CD4-positive, alpha-beta T cell treated with Interleukin-21 for 1 hour (primary cell): ENCODE data around the gene SPN.
"Not testable (repeated sequence)": the region's sequence is repeated elsewhere in the genome, so short reads cannot be mapped to it uniquely, and the experiment has no call there.

Source experiments
- DNase-seq: peaks from one replicate; pipeline ENCODE4 v3.0.0-alpha.2; 2020

SPN gene

GRCh38 chr16:29663016-29663806 is at the start of gene SPN:
Gene SPN, plus strand, starts transcription at chr16:29663247. Its CDS starts 482 bp downstream, at chr16:29663729.
- DNase-seq, result peak; percentile 43

GRCh38 chr16:29613307-29614057 is 49.6 kb upstream of the SPN start:
- DNase-seq, result peak; percentile 92

GRCh38 chr16:29614691-29615314 is 48.2 kb upstream of the SPN start:
- DNase-seq, result not testable (repeated sequence)

GRCh38 chr16:29616127-29616526 is 46.9 kb upstream of the SPN start:
- DNase-seq, result not testable (repeated sequence)

- peak; percentile 57 for DNase-seq
Measured at GRCh38 chr16:29620591-29620990, 42.5 kb upstream of the SPN start.

- DNase-seq, result not testable (repeated sequence)
Measured at GRCh38 chr16:29622738-29623137, 40.3 kb upstream of the SPN start.

GRCh38 chr16:29623253-29623652 is 39.8 kb upstream of the SPN start:
- not testable (repeated sequence) for DNase-seq

GRCh38 chr16:29625114-29625513 is 37.9 kb upstream of the SPN start:
- DNase-seq, result not testable (repeated sequence)

- DNase-seq, result peak; percentile 56
Measured at GRCh38 chr16:29626778-29627331, 36.2 kb upstream of the SPN start.

- peak; percentile 34 for DNase-seq
Measured at GRCh38 chr16:29627661-29628075, 35.4 kb upstream of the SPN start.

GRCh38 chr16:29628707-29629106 is 34.3 kb upstream of the SPN start:
- DNase-seq, result not testable (repeated sequence)

- not testable (repeated sequence) for DNase-seq
Measured at GRCh38 chr16:29629318-29629717, 33.7 kb upstream of the SPN start.

GRCh38 chr16:29631658-29632057 is 31.4 kb upstream of the SPN start:
- DNase-seq, result not testable (repeated sequence)

- not testable (repeated sequence) for DNase-seq
Measured at GRCh38 chr16:29635902-29636301, 27.1 kb upstream of the SPN start.

GRCh38 chr16:29636368-29636767 is 26.7 kb upstream of the SPN start:
- DNase-seq, result not testable (repeated sequence)

- not testable (repeated sequence) for DNase-seq
Measured at GRCh38 chr16:29638751-29639150, 24.3 kb upstream of the SPN start.

GRCh38 chr16:29641561-29641960 is 21.5 kb upstream of the SPN start:
- peak; percentile 53 for DNase-seq

GRCh38 chr16:29643596-29643995 is 19.5 kb upstream of the SPN start:
- DNase-seq, result no peak

GRCh38 chr16:29644338-29644857 is 18.6 kb upstream of the SPN start:
- DNase-seq, result no peak

- no peak for DNase-seq
Measured at GRCh38 chr16:29644973-29645693, 17.9 kb upstream of the SPN start.

- peak; percentile 46 for DNase-seq
Measured at GRCh38 chr16:29645694-29646187, 17.3 kb upstream of the SPN start.

GRCh38 chr16:29646947-29647346 is 16.1 kb upstream of the SPN start:
- no peak for DNase-seq
